ENCODE measurements around the gene CSTB.

The CSTB gene

GRCh38 chr21:43733529-43734071 lies 42.5 kb downstream of the CSTB start:
- DNase-seq (ENCODE audit: low read depth) = no peak
- no peak overlapping the region for H3K4me3 ChIP-seq (ENCODE audit: low read depth, low read length)
- no peak for TF ChIP-seq CTCF (IDR thresholded peaks at IDR 0.05; ENCODE audit: control insufficient read depth, extremely low read depth, insufficient read depth)

DNA sequence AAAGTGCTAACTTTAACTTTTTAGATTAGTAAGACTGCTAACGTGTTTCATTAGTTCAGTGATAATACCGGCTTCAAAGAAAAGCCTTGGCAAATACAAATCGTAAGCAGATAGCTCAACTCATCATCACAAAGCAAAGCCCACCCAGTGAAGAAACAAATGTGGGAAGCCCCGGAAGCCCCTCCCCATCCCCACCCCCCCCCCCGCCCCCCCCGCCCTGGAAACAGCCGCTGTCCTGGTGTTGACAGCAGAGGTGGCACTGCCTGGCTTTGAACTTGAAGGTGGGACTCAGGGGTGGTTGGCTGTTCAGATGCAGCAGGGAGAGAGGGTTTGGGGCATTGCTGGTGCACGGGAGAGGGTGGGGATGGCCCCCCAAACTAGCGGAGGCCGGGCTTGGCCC lies 43.0 kb downstream of the CSTB start:
- DNase-seq (ENCODE audit: low read depth) = no peak
- H3K4me3 ChIP-seq (ENCODE audit: low read depth, low read length) = no peak overlapping the region
- no peak for TF ChIP-seq CTCF (IDR thresholded peaks at IDR 0.05; ENCODE audit: control insufficient read depth, extremely low read depth, insufficient read depth)

GRCh38 chr21:43731891-43732711 lies 44.0 kb downstream of the CSTB start:
- no peak for TF ChIP-seq CTCF (IDR thresholded peaks at IDR 0.05; ENCODE audit: control insufficient read depth, extremely low read depth, insufficient read depth)
- H3K4me3 ChIP-seq (ENCODE audit: low read depth, low read length) = no peak overlapping the region
- no peak for DNase-seq (ENCODE audit: low read depth)

- no peak overlapping the region for H3K4me3 ChIP-seq (ENCODE audit: low read depth, low read length)
- no peak for DNase-seq (ENCODE audit: low read depth)
- no peak for TF ChIP-seq CTCF (IDR thresholded peaks at IDR 0.05; ENCODE audit: control insufficient read depth, extremely low read depth, insufficient read depth)
These were observed 44.6 kb downstream of the CSTB start for GRCh38 chr21:43731476-43731875.

- H3K4me3 ChIP-seq (ENCODE audit: low read depth, low read length) = peak overlapping the region; percentile 58
- peak; percentile 92 for DNase-seq (ENCODE audit: low read depth)
- peak; percentile 17; the same call in 1 of the 2 replicates for TF ChIP-seq CTCF (IDR thresholded peaks at IDR 0.05; ENCODE audit: control insufficient read depth, extremely low read depth, insufficient read depth)
These were observed 47.4 kb downstream of the CSTB start for GRCh38 chr21:43728467-43729390.

DNA sequence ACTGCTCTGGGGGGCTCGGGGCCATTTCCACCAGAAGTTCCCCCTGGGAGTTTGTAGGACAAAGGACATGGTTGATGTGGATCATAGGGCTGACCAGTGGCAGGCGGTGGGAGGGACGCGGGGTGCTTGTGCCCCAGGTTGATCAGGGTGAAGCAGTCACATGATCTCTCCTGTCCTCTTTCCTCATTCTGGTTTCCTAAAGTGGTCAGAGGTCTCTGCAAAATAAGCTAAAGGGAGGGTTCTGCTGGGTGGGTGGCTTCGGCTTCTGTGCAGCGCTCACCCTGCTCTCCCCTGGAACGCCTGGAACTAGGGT lies 48.0 kb downstream of the CSTB start:
- no peak for TF ChIP-seq CTCF (IDR thresholded peaks at IDR 0.05; ENCODE audit: control insufficient read depth, extremely low read depth, insufficient read depth)
- peak overlapping the region; percentile 58 for H3K4me3 ChIP-seq (ENCODE audit: low read depth, low read length)
- no peak for DNase-seq (ENCODE audit: low read depth)
